ENCODE data around the gene NR3C1.

- TF ChIP-seq CTCF (IDR thresholded peaks at IDR 0.05) (peak; percentile 35), EZH2 (IDR thresholded peaks at IDR 0.05; ENCODE audit: borderline replicate concordance, insufficient read depth, low read depth, low read length, poor library complexity, severe bottlenecking) (no peak)
These were observed 37.1 kb upstream of the NR3C1 start for GRCh38 chr5:143440448-143441115.
